Uterus (tissue), 2 donors: ENCODE measurements around the gene BICDL1.

Experiments used
- CTCF ChIP-seq, 4 experiments: fragments of 200-600 bp in 2 of 4; fragments of 450-650 bp in 2 of 4; sonication (generic) in 2 of 4; IDR thresholded peaks; one replicate each; pipeline ENCODE4 v1.5.1; 2016 to 2019; ENCODE audit warnings: antibody characterized with exemption in 4 of 4, mild to moderate bottlenecking in 2 of 4, moderate library complexity in 1 of 4
- POLR2A ChIP-seq, 2 donors: fragments of 450-650 bp; IDR thresholded peaks; one replicate each; pipeline ENCODE4 v1.6.1; 2016; ENCODE audit warnings: antibody characterized with exemption in 2 of 2, mild to moderate bottlenecking in 1 of 2, moderate library complexity in 1 of 2

GRCh38 chr12:120136093-120136770 is 147.2 kb downstream of the BICDL1 start:
- no peak for TF ChIP-seq POLR2A (IDR thresholded peaks at IDR 0.05)
- TF ChIP-seq CTCF (IDR thresholded peaks at IDR 0.05), result no peak
